22Rv1 (cell line): ENCODE measurements around the gene TENT5C.

Source experiments
- ZFX ChIP-seq: fragments of 450-650 bp; IDR thresholded peaks from 2 replicates; pipeline ENCODE4 v1.6.1; 2017; ENCODE audit warnings: antibody characterized with exemption, borderline replicate concordance
- TF ChIP-seq, protein P1 (sequence below): fragments of 450-650 bp; IDR thresholded peaks from 2 replicates; pipeline ENCODE4 v1.5.1; 2017; ENCODE audit warnings: mild to moderate bottlenecking

DNA sequence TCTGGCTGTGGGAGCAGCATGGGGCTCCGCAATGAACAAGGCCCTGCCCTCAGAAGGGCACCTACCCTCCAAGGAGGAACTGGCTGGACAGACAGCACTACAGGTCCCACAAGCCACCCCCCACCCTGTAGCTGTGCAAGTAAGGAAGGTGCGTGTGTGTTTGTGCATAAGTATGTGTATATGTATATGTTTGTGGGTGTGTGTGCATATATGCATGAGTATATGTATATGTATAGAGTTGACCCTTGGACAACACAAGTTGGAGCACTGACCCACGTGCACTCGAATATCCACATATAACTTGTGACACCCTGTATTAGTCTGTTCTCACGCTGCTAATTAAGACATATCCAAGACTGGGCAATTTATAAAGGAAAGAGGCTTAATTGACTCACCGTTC lies 22.6 kb upstream of the TENT5C start:
- TF ChIP-seq, protein P1, sequence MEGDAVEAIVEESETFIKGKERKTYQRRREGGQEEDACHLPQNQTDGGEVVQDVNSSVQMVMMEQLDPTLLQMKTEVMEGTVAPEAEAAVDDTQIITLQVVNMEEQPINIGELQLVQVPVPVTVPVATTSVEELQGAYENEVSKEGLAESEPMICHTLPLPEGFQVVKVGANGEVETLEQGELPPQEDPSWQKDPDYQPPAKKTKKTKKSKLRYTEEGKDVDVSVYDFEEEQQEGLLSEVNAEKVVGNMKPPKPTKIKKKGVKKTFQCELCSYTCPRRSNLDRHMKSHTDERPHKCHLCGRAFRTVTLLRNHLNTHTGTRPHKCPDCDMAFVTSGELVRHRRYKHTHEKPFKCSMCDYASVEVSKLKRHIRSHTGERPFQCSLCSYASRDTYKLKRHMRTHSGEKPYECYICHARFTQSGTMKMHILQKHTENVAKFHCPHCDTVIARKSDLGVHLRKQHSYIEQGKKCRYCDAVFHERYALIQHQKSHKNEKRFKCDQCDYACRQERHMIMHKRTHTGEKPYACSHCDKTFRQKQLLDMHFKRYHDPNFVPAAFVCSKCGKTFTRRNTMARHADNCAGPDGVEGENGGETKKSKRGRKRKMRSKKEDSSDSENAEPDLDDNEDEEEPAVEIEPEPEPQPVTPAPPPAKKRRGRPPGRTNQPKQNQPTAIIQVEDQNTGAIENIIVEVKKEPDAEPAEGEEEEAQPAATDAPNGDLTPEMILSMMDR = no peak
- no peak for TF ChIP-seq ZFX
